Measurements from ENCODE around the gene OSBPL6.

GRCh38 chr2:178243961-178244360 is 49.6 kb downstream of the OSBPL6 start:
- TF ChIP-seq ARNTL (CRISPR knock-in tag; IDR thresholded peaks at IDR 0.05; ENCODE audit: borderline replicate concordance, low read depth), result no peak
- TF ChIP-seq PATZ1 (CRISPR knock-in tag; IDR thresholded peaks at IDR 0.05; ENCODE audit: borderline replicate concordance), result no peak
- TF ChIP-seq TCF4 (CRISPR knock-in tag; IDR thresholded peaks at IDR 0.05; ENCODE audit: borderline replicate concordance), result no peak
